ENCODE measurements around the gene PALLD. TPM values are rescaled to one million over a fixed set of nuclear protein-coding genes. Genes with fewer than 3 reads are reported as not detected.

PALLD gene
- total RNA-seq, 1 donor from 2014 or later: 22.9 TPM

- no peak overlapping the region for H3K4me3 Mint-ChIP-seq
- peaks cover 7% of the 10 kb centered on the region for H3K4me1 Mint-ChIP-seq (ENCODE audit: low read depth)
- intact Hi-C loops (cut with micrococcal nuclease): no loop called here
- no peaks in the 10 kb centered on the region for H3K9me3 Mint-ChIP-seq
- DNase-seq (ENCODE audit: low spot score): no peak
- no peak overlapping the region for H3K27ac Mint-ChIP-seq
- H3K27me3 Mint-ChIP-seq (ENCODE audit: insufficient read depth): peaks cover 5% of the 10 kb centered on the region
- H3K36me3 Mint-ChIP-seq (ENCODE audit: low read depth): peaks cover 12% of the 10 kb centered on the region
These were observed 387.6 kb downstream of the PALLD start for GRCh38 chr4:168884251-168885124.

GRCh38 chr4:168885400-168885799 lies 388.5 kb downstream of the PALLD start:
- H3K4me1 Mint-ChIP-seq (ENCODE audit: low read depth): peaks cover 7% of the 10 kb centered on the region
- no peaks in the 10 kb centered on the region for H3K9me3 Mint-ChIP-seq
- peaks cover 5% of the 10 kb centered on the region for H3K27me3 Mint-ChIP-seq (ENCODE audit: insufficient read depth)
- intact Hi-C loops (cut with micrococcal nuclease): no loop called here
- peaks cover 12% of the 10 kb centered on the region for H3K36me3 Mint-ChIP-seq (ENCODE audit: low read depth)
- no peak overlapping the region for H3K27ac Mint-ChIP-seq
- H3K4me3 Mint-ChIP-seq: no peak overlapping the region
- DNase-seq (ENCODE audit: low spot score): no peak

DNA sequence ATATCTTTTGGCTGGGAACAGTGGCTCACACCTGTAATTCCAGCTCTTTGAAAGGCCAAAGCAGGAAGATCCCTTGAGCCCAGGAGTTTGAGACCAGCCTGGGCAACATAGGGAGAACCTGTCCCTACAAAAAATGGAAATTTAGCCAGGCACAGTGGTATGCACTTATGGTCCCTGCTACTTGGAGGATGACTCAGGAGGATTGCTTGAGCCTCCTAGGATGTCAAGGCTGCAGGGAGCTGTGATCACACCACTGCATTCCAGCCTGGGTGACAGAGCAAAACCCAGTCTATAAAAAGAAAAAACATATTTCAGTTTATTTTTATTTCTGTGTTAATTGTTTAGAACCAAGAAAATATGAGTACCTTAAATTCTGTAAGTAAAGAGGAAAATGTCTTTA lies 389.5 kb downstream of the PALLD start:
- no peak overlapping the region for H3K4me3 Mint-ChIP-seq
- intact Hi-C loops (cut with micrococcal nuclease): no loop called here
- H3K4me1 Mint-ChIP-seq (ENCODE audit: low read depth): peaks cover under 1% of the 10 kb centered on the region
- H3K9me3 Mint-ChIP-seq: no peaks in the 10 kb centered on the region
- H3K27ac Mint-ChIP-seq: no peak overlapping the region
- H3K36me3 Mint-ChIP-seq (ENCODE audit: low read depth): peaks cover 12% of the 10 kb centered on the region
- H3K27me3 Mint-ChIP-seq (ENCODE audit: insufficient read depth): peaks cover 2% of the 10 kb centered on the region
- DNase-seq (ENCODE audit: low spot score): no peak

DNA sequence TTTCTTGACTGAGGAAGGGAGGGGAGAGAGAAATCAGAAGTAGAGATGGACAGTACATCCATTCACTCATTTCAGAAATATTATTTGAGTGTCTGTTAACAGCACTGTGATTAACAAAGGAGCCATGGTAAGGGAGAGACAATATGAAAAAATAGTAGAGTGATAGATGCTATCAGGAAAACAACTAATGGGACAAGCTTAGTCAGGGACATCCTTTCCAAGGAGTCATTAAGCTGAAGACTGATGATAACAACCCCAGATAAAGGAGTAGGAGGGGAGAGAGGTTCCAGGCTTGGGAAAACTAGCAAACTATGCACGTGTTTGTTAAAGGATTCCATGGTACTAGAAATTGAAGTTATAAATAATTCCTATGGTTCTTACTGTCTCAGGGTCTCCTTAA lies 391.0 kb downstream of the PALLD start:
- H3K27ac Mint-ChIP-seq: no peak overlapping the region
- no peak for DNase-seq (ENCODE audit: low spot score)

DNA sequence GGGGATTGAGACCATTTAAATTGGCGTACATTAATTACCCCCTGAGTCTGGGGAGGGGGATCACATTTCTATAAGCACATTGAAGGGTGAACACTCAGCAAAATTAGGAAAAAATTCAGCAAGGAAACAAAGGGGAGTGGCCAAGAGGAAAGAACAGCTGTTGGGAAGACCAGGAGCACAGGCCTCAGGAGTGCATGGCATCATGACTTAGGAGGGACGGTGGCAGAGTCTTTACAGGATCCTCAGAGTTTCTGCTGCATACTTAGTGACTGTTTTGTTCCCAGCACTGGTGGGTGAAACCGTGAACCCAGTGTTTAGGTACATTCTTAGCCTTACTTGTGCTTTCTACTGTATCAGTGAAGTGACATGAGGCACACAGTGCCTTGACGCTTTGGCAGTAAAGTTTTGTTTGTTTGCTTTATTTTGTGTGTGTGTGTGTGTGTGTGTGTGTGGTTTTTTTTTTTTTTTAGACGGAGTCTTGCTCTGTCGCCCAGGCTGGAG lies 391.9 kb downstream of the PALLD start:
- Mint-ChIP-seq H3K4me1 (ENCODE audit: low read depth) (no peaks in the 10 kb centered on the region), H3K27me3 (ENCODE audit: insufficient read depth) (no peaks in the 10 kb centered on the region), H3K36me3 (ENCODE audit: low read depth) (peaks cover 2% of the 10 kb centered on the region), H3K4me3 (no peak overlapping the region), H3K27ac (no peak overlapping the region), H3K9me3 (no peaks in the 10 kb centered on the region)
- no peak for DNase-seq (ENCODE audit: low spot score)
- intact Hi-C loops (cut with micrococcal nuclease): no loop called here

More for the DNA sequence above, 391.0 kb downstream of the PALLD start:
- H3K9me3 Mint-ChIP-seq: no peaks in the 10 kb centered on the region
- no peaks in the 10 kb centered on the region for H3K27me3 Mint-ChIP-seq (ENCODE audit: insufficient read depth)
- H3K4me3 Mint-ChIP-seq: no peak overlapping the region
- H3K4me1 Mint-ChIP-seq (ENCODE audit: low read depth): no peaks in the 10 kb centered on the region
- H3K36me3 Mint-ChIP-seq (ENCODE audit: low read depth): peaks cover 5% of the 10 kb centered on the region
- intact Hi-C loops (cut with micrococcal nuclease): no loop called here

- intact Hi-C loops (cut with micrococcal nuclease): no loop called here
- Mint-ChIP-seq H3K27me3 (ENCODE audit: insufficient read depth) (no peaks in the 10 kb centered on the region), H3K9me3 (no peaks in the 10 kb centered on the region), H3K36me3 (ENCODE audit: low read depth) (no peaks in the 10 kb centered on the region), H3K27ac (no peak overlapping the region), H3K4me3 (no peak overlapping the region), H3K4me1 (ENCODE audit: low read depth) (no peaks in the 10 kb centered on the region)
- DNase-seq (ENCODE audit: low spot score): no peak
These were observed 394.2 kb downstream of the PALLD start for GRCh38 chr4:168891086-168891485.

GRCh38 chr4:168891688-168892087 lies 394.8 kb downstream of the PALLD start:
- Mint-ChIP-seq H3K4me1 (ENCODE audit: low read depth) (no peaks in the 10 kb centered on the region), H3K4me3 (no peak overlapping the region)
- intact Hi-C loops (cut with micrococcal nuclease): no loop called here

DNA sequence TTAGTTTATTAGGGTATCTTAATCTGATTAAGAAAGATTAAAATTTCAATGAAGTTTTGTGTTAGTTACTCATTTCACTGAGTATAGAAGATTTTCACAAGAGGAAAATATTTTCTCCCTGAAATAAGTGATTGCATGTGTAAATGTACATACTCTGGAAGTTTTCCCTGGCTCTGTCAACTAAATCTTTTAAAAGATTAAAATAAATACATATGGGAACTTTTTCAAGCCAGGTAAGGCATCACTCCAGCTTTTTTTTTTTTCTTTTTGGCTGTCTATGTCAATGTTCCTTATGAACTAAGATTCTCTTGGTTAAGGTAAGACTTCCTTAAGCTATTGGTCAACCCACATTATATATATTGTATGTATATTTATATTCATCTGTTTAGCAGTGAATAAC lies 395.6 kb downstream of the PALLD start:
- no peaks in the 10 kb centered on the region for H3K27me3 Mint-ChIP-seq (ENCODE audit: insufficient read depth)
- no peak for DNase-seq (ENCODE audit: low spot score)
- no peak overlapping the region for H3K4me3 Mint-ChIP-seq
- no peaks in the 10 kb centered on the region for H3K9me3 Mint-ChIP-seq
- intact Hi-C loops (cut with micrococcal nuclease): no loop called here
- no peak overlapping the region for H3K27ac Mint-ChIP-seq
- H3K36me3 Mint-ChIP-seq (ENCODE audit: low read depth): no peaks in the 10 kb centered on the region
- no peaks in the 10 kb centered on the region for H3K4me1 Mint-ChIP-seq (ENCODE audit: low read depth)

More at GRCh38 chr4:168891688-168892087, 394.8 kb downstream of the PALLD start:
- Mint-ChIP-seq H3K27ac (no peak overlapping the region), H3K36me3 (ENCODE audit: low read depth) (no peaks in the 10 kb centered on the region), H3K27me3 (ENCODE audit: insufficient read depth) (no peaks in the 10 kb centered on the region), H3K9me3 (no peaks in the 10 kb centered on the region)
- DNase-seq (ENCODE audit: low spot score): no peak

- no peak for DNase-seq (ENCODE audit: low spot score)
- no peaks in the 10 kb centered on the region for H3K36me3 Mint-ChIP-seq (ENCODE audit: low read depth)
- no peak overlapping the region for H3K4me3 Mint-ChIP-seq
- no peaks in the 10 kb centered on the region for H3K27me3 Mint-ChIP-seq (ENCODE audit: insufficient read depth)
- H3K4me1 Mint-ChIP-seq (ENCODE audit: low read depth): no peaks in the 10 kb centered on the region
- intact Hi-C loops (cut with micrococcal nuclease): no loop called here
- H3K9me3 Mint-ChIP-seq: no peaks in the 10 kb centered on the region
- H3K27ac Mint-ChIP-seq: no peak overlapping the region
These were observed 396.4 kb downstream of the PALLD start for GRCh38 chr4:168893205-168893604.

GRCh38 chr4:168893807-168894206 lies 397.0 kb downstream of the PALLD start:
- Mint-ChIP-seq H3K36me3 (ENCODE audit: low read depth) (no peaks in the 10 kb centered on the region), H3K4me1 (ENCODE audit: low read depth) (no peaks in the 10 kb centered on the region), H3K4me3 (no peak overlapping the region), H3K9me3 (no peaks in the 10 kb centered on the region), H3K27ac (no peak overlapping the region), H3K27me3 (ENCODE audit: insufficient read depth) (no peaks in the 10 kb centered on the region)
- intact Hi-C loops (cut with micrococcal nuclease): no loop called here
- no peak for DNase-seq (ENCODE audit: low spot score)

GRCh38 chr4:168900080-168900479 lies 403.2 kb downstream of the PALLD start:
- H3K27ac Mint-ChIP-seq: no peak overlapping the region
- no peaks in the 10 kb centered on the region for H3K4me1 Mint-ChIP-seq (ENCODE audit: low read depth)
- H3K27me3 Mint-ChIP-seq (ENCODE audit: insufficient read depth): no peaks in the 10 kb centered on the region
- intact Hi-C loops (cut with micrococcal nuclease): no loop called here
- no peak overlapping the region for H3K4me3 Mint-ChIP-seq
- DNase-seq (ENCODE audit: low spot score): no peak
- H3K36me3 Mint-ChIP-seq (ENCODE audit: low read depth): peaks cover 7% of the 10 kb centered on the region
- H3K9me3 Mint-ChIP-seq: no peaks in the 10 kb centered on the region

GRCh38 chr4:168907119-168907698 lies 410.4 kb downstream of the PALLD start:
- Mint-ChIP-seq H3K4me3 (no peak overlapping the region), H3K4me1 (ENCODE audit: low read depth) (peaks cover 6% of the 10 kb centered on the region)

DNA sequence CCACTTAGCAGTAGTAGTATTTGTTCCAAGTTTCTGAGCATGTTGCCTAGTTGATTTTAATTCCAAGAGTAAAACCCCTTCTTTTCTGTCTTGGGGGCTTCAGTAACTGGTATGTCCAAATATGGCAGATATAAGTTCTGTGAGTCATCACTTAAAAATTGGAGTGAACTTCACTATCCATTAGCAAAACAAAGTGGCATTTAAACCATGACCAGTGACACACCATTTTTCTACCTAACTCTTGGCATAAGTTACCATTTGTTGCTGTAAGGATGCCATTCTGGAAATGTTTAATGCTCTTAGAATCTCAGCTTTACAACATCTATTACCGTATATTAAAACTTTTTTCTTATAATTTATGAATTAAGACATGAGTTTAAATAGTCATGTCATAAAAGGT lies 411.2 kb downstream of the PALLD start:
- Mint-ChIP-seq H3K9me3 (no peaks in the 10 kb centered on the region), H3K27me3 (ENCODE audit: insufficient read depth) (no peaks in the 10 kb centered on the region), H3K27ac (no peak overlapping the region), H3K4me1 (ENCODE audit: low read depth) (peaks cover 6% of the 10 kb centered on the region), H3K4me3 (no peak overlapping the region), H3K36me3 (ENCODE audit: low read depth) (no peaks in the 10 kb centered on the region)
- no peak for DNase-seq (ENCODE audit: low spot score)
- intact Hi-C loops (cut with micrococcal nuclease): no loop called here

More at GRCh38 chr4:168907119-168907698, 410.4 kb downstream of the PALLD start:
- no peaks in the 10 kb centered on the region for H3K27me3 Mint-ChIP-seq (ENCODE audit: insufficient read depth)
- no peak overlapping the region for H3K27ac Mint-ChIP-seq
- intact Hi-C loops (cut with micrococcal nuclease): no loop called here
- H3K36me3 Mint-ChIP-seq (ENCODE audit: low read depth): no peaks in the 10 kb centered on the region
- no peak for DNase-seq (ENCODE audit: low spot score)
- H3K9me3 Mint-ChIP-seq: no peaks in the 10 kb centered on the region

Data from activated T-helper 1 cell treated with anti-CD3 and anti-CD28 coated beads, Interleukin-12 subunit alpha, Interleukin-12 subunit beta, Interleukin-2, Interleukin-4 antibody, amounts not matched to agents 30 ng/mL and 10 ng/mL and 1 ng/mL, durations not matched to agents 14 hours and 24 hours and 36 hours (primary cell).